ENCODE data around the gene CA7.
A peak's percentile ranks its signal among the peaks of the same experiment; 100 is the strongest.

The CA7 gene

GRCh38 chr16:66880288-66881013 lies 36.2 kb downstream of the CA7 start, which contains the start of gene PDP2 (continued):
- TF ChIP-seq ZNF354C (tag by site-specific recombination; IDR thresholded peaks at IDR 0.05; ENCODE audit: borderline replicate concordance, low read depth) = no peak
- TF ChIP-seq ZFP3 (tag by site-specific recombination; IDR thresholded peaks at IDR 0.05; ENCODE audit: low read depth) = no peak
- TF ChIP-seq ZNF596 (tag by site-specific recombination; IDR thresholded peaks at IDR 0.05) = no peak
- TF ChIP-seq, protein P1, sequence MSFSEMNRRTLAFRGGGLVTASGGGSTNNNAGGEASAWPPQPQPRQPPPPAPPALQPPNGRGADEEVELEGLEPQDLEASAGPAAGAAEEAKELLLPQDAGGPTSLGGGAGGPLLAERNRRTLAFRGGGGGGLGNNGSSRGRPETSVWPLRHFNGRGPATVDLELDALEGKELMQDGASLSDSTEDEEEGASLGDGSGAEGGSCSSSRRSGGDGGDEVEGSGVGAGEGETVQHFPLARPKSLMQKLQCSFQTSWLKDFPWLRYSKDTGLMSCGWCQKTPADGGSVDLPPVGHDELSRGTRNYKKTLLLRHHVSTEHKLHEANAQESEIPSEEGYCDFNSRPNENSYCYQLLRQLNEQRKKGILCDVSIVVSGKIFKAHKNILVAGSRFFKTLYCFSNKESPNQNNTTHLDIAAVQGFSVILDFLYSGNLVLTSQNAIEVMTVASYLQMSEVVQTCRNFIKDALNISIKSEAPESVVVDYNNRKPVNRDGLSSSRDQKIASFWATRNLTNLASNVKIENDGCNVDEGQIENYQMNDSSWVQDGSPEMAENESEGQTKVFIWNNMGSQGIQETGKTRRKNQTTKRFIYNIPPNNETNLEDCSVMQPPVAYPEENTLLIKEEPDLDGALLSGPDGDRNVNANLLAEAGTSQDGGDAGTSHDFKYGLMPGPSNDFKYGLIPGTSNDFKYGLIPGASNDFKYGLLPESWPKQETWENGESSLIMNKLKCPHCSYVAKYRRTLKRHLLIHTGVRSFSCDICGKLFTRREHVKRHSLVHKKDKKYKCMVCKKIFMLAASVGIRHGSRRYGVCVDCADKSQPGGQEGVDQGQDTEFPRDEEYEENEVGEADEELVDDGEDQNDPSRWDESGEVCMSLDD (tag by site-specific recombination; IDR thresholded peaks at IDR 0.05) = peak; percentile 61; the same call in 1 of the 2 replicates
- TF ChIP-seq ZSCAN23 (tag by site-specific recombination; IDR thresholded peaks at IDR 0.05) = no peak
- TF ChIP-seq PRDM2 (tag by site-specific recombination; IDR thresholded peaks at IDR 0.05; ENCODE audit: borderline replicate concordance) = peak; percentile 95
- TF ChIP-seq, protein P2, sequence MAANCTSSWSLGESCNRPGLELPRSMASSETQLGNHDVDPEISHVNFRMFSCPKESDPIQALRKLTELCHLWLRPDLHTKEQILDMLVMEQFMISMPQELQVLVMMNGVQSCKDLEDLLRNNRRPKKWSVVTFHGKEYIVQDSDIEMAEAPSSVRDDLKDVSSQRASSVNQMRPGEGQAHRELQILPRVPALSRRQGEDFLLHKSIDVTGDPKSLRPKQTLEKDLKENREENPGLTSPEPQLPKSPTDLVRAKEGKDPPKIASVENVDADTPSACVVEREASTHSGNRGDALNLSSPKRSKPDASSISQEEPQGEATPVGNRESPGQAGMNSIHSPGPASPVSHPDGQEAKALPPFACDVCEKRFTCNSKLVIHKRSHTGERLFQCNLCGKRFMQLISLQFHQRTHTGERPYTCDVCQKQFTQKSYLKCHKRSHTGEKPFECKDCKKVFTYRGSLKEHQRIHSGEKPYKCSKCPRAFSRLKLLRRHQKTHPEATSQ (tag by site-specific recombination; IDR thresholded peaks at IDR 0.05) = no peak
- peak; percentile 24; the same call in 1 of the 2 replicates for TF ChIP-seq ZBTB20 (tag by site-specific recombination; IDR thresholded peaks at IDR 0.05)
- no peak for TF ChIP-seq ZNF140 (tag by site-specific recombination; IDR thresholded peaks at IDR 0.05)
- TF ChIP-seq, protein P3, sequence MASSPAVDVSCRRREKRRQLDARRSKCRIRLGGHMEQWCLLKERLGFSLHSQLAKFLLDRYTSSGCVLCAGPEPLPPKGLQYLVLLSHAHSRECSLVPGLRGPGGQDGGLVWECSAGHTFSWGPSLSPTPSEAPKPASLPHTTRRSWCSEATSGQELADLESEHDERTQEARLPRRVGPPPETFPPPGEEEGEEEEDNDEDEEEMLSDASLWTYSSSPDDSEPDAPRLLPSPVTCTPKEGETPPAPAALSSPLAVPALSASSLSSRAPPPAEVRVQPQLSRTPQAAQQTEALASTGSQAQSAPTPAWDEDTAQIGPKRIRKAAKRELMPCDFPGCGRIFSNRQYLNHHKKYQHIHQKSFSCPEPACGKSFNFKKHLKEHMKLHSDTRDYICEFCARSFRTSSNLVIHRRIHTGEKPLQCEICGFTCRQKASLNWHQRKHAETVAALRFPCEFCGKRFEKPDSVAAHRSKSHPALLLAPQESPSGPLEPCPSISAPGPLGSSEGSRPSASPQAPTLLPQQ (tag by site-specific recombination; IDR thresholded peaks at IDR 0.05) = peak; percentile 14; the same call in 1 of the 2 replicates
- TF ChIP-seq ZNF394 (tag by site-specific recombination; IDR thresholded peaks at IDR 0.05; ENCODE audit: borderline replicate concordance) = no peak
- TF ChIP-seq, protein P4, sequence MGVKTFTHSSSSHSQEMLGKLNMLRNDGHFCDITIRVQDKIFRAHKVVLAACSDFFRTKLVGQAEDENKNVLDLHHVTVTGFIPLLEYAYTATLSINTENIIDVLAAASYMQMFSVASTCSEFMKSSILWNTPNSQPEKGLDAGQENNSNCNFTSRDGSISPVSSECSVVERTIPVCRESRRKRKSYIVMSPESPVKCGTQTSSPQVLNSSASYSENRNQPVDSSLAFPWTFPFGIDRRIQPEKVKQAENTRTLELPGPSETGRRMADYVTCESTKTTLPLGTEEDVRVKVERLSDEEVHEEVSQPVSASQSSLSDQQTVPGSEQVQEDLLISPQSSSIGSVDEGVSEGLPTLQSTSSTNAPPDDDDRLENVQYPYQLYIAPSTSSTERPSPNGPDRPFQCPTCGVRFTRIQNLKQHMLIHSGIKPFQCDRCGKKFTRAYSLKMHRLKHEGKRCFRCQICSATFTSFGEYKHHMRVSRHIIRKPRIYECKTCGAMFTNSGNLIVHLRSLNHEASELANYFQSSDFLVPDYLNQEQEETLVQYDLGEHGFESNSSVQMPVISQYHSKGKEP (tag by site-specific recombination; IDR thresholded peaks at IDR 0.05) = no peak
- TF ChIP-seq ZIC2 (tag by site-specific recombination; IDR thresholded peaks at IDR 0.05) = peak; percentile 65
- TF ChIP-seq ZNF10 (tag by site-specific recombination; IDR thresholded peaks at IDR 0.05) = peak; percentile 74; the same call in 1 of the 2 replicates
- TF ChIP-seq ZNF2 (tag by site-specific recombination; IDR thresholded peaks at IDR 0.05) = no peak; the same call in 1 of the 2 replicates
- TF ChIP-seq, protein P5, sequence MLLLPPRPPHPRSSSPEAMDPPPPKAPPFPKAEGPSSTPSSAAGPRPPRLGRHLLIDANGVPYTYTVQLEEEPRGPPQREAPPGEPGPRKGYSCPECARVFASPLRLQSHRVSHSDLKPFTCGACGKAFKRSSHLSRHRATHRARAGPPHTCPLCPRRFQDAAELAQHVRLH (tag by site-specific recombination; IDR thresholded peaks at IDR 0.05) = 0 out of 2 replicates have a peak, but pooled peaks have one; percentile 14
- TF ChIP-seq ZNF837 (tag by site-specific recombination; IDR thresholded peaks at IDR 0.05) = no peak
- no peak for TF ChIP-seq ZNF707 (tag by site-specific recombination; IDR thresholded peaks at IDR 0.05)
- TF ChIP-seq ZNF404 (tag by site-specific recombination; IDR thresholded peaks at IDR 0.05) = no peak
- TF ChIP-seq, protein P6, sequence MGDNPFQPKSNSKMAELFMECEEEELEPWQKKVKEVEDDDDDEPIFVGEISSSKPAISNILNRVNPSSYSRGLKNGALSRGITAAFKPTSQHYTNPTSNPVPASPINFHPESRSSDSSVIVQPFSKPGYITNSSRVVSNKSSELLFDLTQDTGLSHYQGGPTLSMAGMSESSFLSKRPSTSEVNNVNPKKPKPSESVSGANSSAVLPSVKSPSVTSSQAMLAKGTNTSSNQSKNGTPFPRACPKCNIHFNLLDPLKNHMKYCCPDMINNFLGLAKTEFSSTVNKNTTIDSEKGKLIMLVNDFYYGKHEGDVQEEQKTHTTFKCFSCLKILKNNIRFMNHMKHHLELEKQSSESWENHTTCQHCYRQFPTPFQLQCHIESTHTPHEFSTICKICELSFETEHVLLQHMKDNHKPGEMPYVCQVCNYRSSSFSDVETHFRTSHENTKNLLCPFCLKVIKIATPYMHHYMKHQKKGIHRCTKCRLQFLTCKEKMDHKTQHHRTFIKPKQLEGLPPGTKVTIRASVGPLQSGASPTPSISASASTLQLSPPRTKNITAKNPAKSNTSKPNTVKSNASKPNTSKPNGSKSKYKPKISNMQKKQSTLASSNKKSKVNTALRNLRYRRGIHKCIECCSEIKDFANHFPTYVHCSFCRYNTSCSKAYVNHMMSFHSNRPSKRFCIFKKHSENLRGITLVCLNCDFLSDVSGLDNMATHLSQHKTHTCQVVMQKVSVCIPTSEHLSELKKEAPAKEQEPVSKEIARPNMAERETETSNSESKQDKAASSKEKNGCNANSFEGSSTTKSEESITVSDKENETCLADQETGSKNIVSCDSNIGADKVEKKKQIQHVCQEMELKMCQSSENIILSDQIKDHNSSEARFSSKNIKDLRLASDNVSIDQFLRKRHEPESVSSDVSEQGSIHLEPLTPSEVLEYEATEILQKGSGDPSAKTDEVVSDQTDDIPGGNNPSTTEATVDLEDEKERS (tag by site-specific recombination; IDR thresholded peaks at IDR 0.05) = no peak
- TF ChIP-seq ZNF791 (tag by site-specific recombination; IDR thresholded peaks at IDR 0.05) = no peak
- no peak for TF ChIP-seq ZNF248 (tag by site-specific recombination; IDR thresholded peaks at IDR 0.05)

Measured in HEK293 (cell line).